ENCODE results near the gene HSPA9.

HSPA9 gene

GRCh38 chr5:138575194-138576015, at the start of gene HSPA9:
Gene HSPA9 (minus strand): TSS chr5:138575401. CDS start chr5:138575318, 83 bp downstream.
- peak; percentile 100 for DNase-seq (ENCODE audit: low spot score)

GRCh38 chr5:138623053-138623452, 47.9 kb upstream of the HSPA9 start:
- DNase-seq (ENCODE audit: low spot score): no peak

GRCh38 chr5:138622051-138622450, 46.9 kb upstream of the HSPA9 start:
- no peak for DNase-seq (ENCODE audit: low spot score)

- DNase-seq (ENCODE audit: low spot score): no peak
Observed at GRCh38 chr5:138620663-138621224, 45.5 kb upstream of the HSPA9 start.

- DNase-seq (ENCODE audit: low spot score): no peak
Observed at GRCh38 chr5:138616508-138616907, 41.3 kb upstream of the HSPA9 start.

- DNase-seq (ENCODE audit: low spot score): no peak
Observed at GRCh38 chr5:138615461-138615860, 40.3 kb upstream of the HSPA9 start.

GRCh38 chr5:138611678-138612218, 36.5 kb upstream of the HSPA9 start:
- DNase-seq (ENCODE audit: low spot score): no peak

GRCh38 chr5:138610918-138611677, 35.9 kb upstream of the HSPA9 start:
- no peak for DNase-seq (ENCODE audit: low spot score)

- no peak for DNase-seq (ENCODE audit: low spot score)
Observed at GRCh38 chr5:138610415-138610917, 35.3 kb upstream of the HSPA9 start.

GRCh38 chr5:138606378-138607064, 31.3 kb upstream of the HSPA9 start:
- DNase-seq (ENCODE audit: low spot score): no peak

GRCh38 chr5:138605254-138605972, 30.2 kb upstream of the HSPA9 start:
- no peak for DNase-seq (ENCODE audit: low spot score)

- DNase-seq (ENCODE audit: low spot score): no peak
Observed at GRCh38 chr5:138604176-138604785, 29.1 kb upstream of the HSPA9 start.

GRCh38 chr5:138603249-138603920, 28.2 kb upstream of the HSPA9 start:
- no peak for DNase-seq (ENCODE audit: low spot score)

- DNase-seq (ENCODE audit: low spot score): no peak
Observed at GRCh38 chr5:138602371-138603000, 27.3 kb upstream of the HSPA9 start.

- DNase-seq (ENCODE audit: low spot score): peak; percentile 42
Observed at GRCh38 chr5:138601444-138601843, 26.2 kb upstream of the HSPA9 start.

- no peak for DNase-seq (ENCODE audit: low spot score)
Observed at GRCh38 chr5:138600446-138600845, 25.2 kb upstream of the HSPA9 start.

GRCh38 chr5:138597661-138598400, 22.6 kb upstream of the HSPA9 start:
- DNase-seq (ENCODE audit: low spot score): no peak

- no peak for DNase-seq (ENCODE audit: low spot score)
Observed at GRCh38 chr5:138596105-138596881, 21.1 kb upstream of the HSPA9 start.

Data from AG08395 (cell line).